Colonic mucosa (tissue), 4 donors: ENCODE data around the gene SBK2. TPM values are rescaled to one million over a fixed set of nuclear protein-coding genes. Genes with fewer than 3 reads are reported as not detected.

ENCODE experiments used
- DNase-seq: peaks from one replicate; pipeline ENCODE4 v3.0.0-alpha.2; 2020
- H3K27ac ChIP-seq: fragments of 200-600 bp; one replicate; pipeline ENCODE4 v1.8.0; 2021
- H3K27me3 ChIP-seq: fragments of 200-600 bp; one replicate; pipeline ENCODE4 v1.8.0; 2021
- H3K36me3 ChIP-seq: fragments of 200-600 bp; one replicate; pipeline ENCODE4 v1.8.0; 2021
- H3K4me1 ChIP-seq: fragments of 200-600 bp; one replicate; pipeline ENCODE4 v1.8.0; 2021; ENCODE audit warnings: mild to moderate bottlenecking
- H3K4me3 ChIP-seq: fragments of 200-600 bp; one replicate; pipeline ENCODE4 v1.8.0; 2021
- H3K9ac ChIP-seq, 2 donors: one replicate each; pipeline ENCODE4 v1.7.0; 2013; ENCODE audit warnings: control low read depth in 2 of 2, low read depth in 2 of 2, low read length in 2 of 2
- H3K9me3 ChIP-seq: fragments of 200-600 bp; one replicate; pipeline ENCODE4 v1.8.0; 2021
- intact Hi-C: fragments of 100-400 bp; cut with DNase I; formaldehyde crosslinking; loops from one replicate; pipeline ENCODE4 v1.14.1; 2022
- total RNA-seq, 2 donors: library from RNA; stranded (reverse); fragmentation: NEBNext Ultra II Directional in 1 of 2; extraction: Animal tissue kit (Norgen Biotek cat#: 25700) in 1 of 2; gene quantifications; one replicate each; pipeline ENCODE4 v1.2.1, GENCODE V29; 2021
- TF ChIP-seq, protein P1 (sequence below): fragments of 200-600 bp; IDR thresholded peaks from one replicate; pipeline ENCODE4 v1.8.0; 2022; ENCODE audit warnings: antibody characterized with exemption, mild to moderate bottlenecking
- donor health status: healthy.
- donor health status: DM: no; HTN: no; CAD: no.
- donor health status: DM: no; HTN: no; CAD: no.

The SBK2 gene
- total RNA-seq, 2 donors from 2014 or later = not detected

DNA sequence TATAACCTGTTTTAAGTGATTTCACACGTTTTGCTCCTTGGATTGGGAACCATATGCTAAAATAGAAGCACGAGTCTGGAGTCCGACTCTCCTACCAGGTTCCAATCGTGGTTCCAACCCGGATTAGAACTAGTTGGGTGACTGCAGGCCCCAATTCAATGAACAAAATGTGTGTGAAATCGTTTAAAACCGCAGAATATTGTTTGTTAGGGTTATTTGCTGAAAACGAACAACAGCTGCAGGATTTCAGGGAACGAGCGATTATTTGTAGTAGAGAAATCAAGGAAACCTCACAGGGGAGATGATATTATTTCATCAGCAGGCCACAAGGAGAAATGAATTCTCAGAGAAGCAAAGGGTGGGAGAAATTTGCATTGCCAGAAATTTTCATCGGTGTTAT lies 32.0 kb downstream of the SBK2 start:
- Histone ChIP-seq H3K27me3 (no peaks in the 10 kb centered on the region), H3K9me3 (no peaks in the 10 kb centered on the region), H3K4me1 (no peaks in the 10 kb centered on the region), H3K4me3 (no peak overlapping the region), H3K36me3 (no peaks in the 10 kb centered on the region), H3K27ac (no peak overlapping the region), H3K9ac (no peak overlapping the region)
- intact Hi-C loops = loop anchor here (2.0 to 5.0 kb wide), 2 partner anchors 38 to 364 kb away; no protein-coding TSS in a partner anchor
- TF ChIP-seq, protein P1, sequence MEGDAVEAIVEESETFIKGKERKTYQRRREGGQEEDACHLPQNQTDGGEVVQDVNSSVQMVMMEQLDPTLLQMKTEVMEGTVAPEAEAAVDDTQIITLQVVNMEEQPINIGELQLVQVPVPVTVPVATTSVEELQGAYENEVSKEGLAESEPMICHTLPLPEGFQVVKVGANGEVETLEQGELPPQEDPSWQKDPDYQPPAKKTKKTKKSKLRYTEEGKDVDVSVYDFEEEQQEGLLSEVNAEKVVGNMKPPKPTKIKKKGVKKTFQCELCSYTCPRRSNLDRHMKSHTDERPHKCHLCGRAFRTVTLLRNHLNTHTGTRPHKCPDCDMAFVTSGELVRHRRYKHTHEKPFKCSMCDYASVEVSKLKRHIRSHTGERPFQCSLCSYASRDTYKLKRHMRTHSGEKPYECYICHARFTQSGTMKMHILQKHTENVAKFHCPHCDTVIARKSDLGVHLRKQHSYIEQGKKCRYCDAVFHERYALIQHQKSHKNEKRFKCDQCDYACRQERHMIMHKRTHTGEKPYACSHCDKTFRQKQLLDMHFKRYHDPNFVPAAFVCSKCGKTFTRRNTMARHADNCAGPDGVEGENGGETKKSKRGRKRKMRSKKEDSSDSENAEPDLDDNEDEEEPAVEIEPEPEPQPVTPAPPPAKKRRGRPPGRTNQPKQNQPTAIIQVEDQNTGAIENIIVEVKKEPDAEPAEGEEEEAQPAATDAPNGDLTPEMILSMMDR = no peak
- DNase-seq = no peak

DNA sequence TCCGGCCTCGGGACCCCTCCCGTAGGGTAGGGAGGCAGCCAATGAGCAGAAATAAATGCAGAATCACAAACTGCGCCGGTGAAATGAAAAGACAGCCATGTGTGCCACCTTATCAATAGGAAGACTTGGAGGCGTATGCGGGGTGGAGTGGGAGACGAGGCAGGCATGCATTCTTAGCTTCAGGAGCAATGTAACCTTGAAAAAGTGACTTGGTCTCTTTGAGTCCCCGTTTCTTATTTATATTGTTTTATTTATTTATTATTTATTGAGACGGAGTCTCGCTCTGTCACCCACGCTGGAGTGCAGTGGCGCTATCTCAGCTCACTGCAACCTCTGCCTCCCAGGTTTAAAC lies 32.7 kb downstream of the SBK2 start:
- H3K4me3 ChIP-seq = peak overlapping the region; percentile 31
- H3K9ac ChIP-seq = peak overlapping the region in 1 of 2 donors; percentile 12
- no peak overlapping the region for H3K27ac ChIP-seq
- no peaks in the 10 kb centered on the region for H3K36me3 ChIP-seq
- DNase-seq = no peak
- intact Hi-C loops = loop anchor here (2.0 to 5.0 kb wide), 2 partner anchors 37 to 363 kb away; no protein-coding TSS in a partner anchor
- H3K27me3 ChIP-seq = no peaks in the 10 kb centered on the region
- TF ChIP-seq, protein P1 = no peak
- H3K4me1 ChIP-seq = no peaks in the 10 kb centered on the region
- H3K9me3 ChIP-seq = no peaks in the 10 kb centered on the region

DNA sequence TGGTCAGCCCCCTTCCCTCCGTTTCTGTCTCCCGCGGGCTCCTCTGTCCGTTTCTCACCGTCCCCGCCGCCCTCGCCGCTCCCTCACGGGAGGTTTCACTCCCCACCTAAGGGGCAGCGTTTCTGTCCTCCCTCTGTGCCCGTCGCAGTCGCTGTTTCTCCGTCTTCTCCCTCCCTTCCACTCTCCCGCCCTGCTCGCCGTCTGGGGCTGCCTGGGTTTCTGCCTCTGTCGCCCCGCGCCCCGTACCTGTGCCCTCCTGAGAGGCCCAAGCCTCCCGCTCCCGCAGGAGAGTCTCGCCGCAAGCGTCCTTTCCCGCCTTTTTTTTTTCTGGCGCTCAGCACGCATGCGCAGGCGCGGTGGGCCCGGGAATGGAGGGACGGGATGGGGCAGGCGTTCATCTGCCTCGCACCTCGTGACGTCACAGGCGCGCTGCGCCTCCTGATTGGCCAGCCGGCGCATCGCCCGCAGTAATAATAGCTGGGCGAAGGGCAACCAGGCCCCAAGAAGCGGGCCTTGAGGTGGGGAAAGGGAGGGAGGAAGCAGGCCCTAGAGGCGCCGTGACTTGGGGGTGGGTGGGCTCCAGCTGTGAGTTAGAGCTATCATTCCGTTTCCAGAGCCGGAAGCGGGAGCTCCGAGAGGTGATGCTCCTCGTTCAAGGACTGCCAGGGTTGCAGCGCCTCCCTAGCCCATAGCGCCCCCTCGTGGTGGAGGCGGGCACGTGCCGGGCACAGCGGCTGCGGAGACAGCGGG lies 33.3 kb downstream of the SBK2 start:
- DNase-seq = peak; percentile 86
- Histone ChIP-seq H3K9ac (peak overlapping the region in 1 of 2 donors; percentile 24), H3K4me1 (no peaks in the 10 kb centered on the region), H3K9me3 (no peaks in the 10 kb centered on the region), H3K4me3 (peak overlapping the region; percentile 31), H3K36me3 (no peaks in the 10 kb centered on the region), H3K27ac (peak overlapping the region; percentile 23), H3K27me3 (no peaks in the 10 kb centered on the region)
- intact Hi-C loops = loop anchor here (2.0 to 5.0 kb wide), 2 partner anchors 36 to 363 kb away; no protein-coding TSS in a partner anchor
- TF ChIP-seq, protein P1 = peak; percentile 98

DNA sequence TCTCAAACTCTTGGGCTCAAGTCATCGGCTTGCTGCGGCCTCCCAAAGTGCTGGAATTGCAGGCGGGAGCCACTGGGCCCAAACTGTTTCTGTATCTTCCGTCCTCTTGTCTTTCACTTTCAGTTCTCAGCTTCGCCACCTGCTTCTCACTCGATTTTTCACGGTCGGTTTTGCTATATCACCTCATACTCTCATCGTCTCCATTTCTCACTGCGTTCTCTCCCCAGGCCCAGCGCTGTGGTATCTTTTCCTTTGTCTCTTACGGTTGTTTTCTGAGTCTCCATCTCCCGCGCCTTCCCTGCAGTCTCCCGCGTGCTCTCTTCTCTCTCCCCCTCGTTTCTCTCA lies 33.8 kb downstream of the SBK2 start:
- Histone ChIP-seq H3K4me1 (no peaks in the 10 kb centered on the region), H3K9me3 (no peaks in the 10 kb centered on the region), H3K4me3 (no peak overlapping the region), H3K36me3 (no peaks in the 10 kb centered on the region), H3K9ac (peak overlapping the region in 1 of 2 donors; percentile 24), H3K27me3 (no peaks in the 10 kb centered on the region), H3K27ac (no peak overlapping the region)
- DNase-seq = no peak
- TF ChIP-seq, protein P1 = no peak
- intact Hi-C loops = loop anchor here (5.0 kb wide), 1 partner anchor 36 kb away; no protein-coding TSS in a partner anchor

DNA sequence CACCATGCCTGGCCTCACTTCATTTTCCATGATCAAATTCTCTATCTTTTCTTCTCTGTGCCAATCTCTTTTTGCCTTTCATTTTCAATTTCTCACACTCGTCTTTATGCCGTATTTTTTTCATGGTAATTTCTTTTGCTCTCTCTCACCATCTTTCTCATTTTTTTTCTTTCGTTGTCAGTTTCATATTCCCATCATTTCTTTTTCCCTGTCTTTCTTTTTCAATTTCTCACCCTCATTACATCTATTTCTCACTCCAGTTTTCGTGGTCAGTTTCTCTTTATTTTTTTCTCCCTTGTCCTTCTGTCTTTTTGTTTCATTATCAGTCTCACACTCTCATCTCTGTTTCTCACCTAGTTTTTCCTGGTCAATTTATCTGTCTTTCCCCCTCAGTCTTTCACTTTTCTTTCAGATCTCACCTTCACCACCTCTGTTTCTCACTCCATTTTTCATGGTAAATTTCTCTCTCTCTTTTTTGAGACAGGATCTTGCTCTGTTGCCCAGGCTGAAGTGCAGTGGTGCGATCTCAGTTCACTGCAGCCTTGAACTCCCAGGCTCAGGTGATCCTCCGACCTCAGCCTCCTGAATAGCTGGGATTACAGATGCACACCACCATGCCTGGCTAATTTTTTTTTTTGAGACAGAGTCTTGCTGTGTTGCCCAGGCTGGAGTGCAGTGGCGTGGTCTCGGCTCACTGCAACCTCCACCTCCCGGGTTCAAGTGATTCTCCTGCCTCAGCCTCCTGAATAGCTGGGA lies 34.6 kb downstream of the SBK2 start:
- intact Hi-C loops = loop anchor here (5.0 kb wide), 1 partner anchor 35 kb away; no protein-coding TSS in a partner anchor
- H3K27me3 ChIP-seq = no peaks in the 10 kb centered on the region

More for the DNA sequence above, 34.6 kb downstream of the SBK2 start:
- TF ChIP-seq, protein P1 = no peak
- Histone ChIP-seq H3K9ac (no peak overlapping the region), H3K27ac (no peak overlapping the region), H3K4me1 (no peaks in the 10 kb centered on the region), H3K36me3 (no peaks in the 10 kb centered on the region), H3K4me3 (no peak overlapping the region), H3K9me3 (no peaks in the 10 kb centered on the region)
- no peak for DNase-seq
